Stimulated activated CD8-positive, alpha-beta memory T cell treated with anti-CD3 and anti-CD28 coated beads, Interleukin-12 subunit alpha, Interleukin-12 subunit beta, amount 100 ng/mL, for 24 hours (primary cell): ENCODE results near the gene PCNX4.
"Not testable (repeated sequence)": the region's sequence is repeated elsewhere in the genome, so short reads cannot be mapped to it uniquely, and the experiment has no call there.

ENCODE experiments used
- DNase-seq: peaks from one replicate; pipeline ENCODE4 v3.0.0-alpha.2; 2020; ENCODE audit errors: extremely low read depth

The PCNX4 gene

DNA sequence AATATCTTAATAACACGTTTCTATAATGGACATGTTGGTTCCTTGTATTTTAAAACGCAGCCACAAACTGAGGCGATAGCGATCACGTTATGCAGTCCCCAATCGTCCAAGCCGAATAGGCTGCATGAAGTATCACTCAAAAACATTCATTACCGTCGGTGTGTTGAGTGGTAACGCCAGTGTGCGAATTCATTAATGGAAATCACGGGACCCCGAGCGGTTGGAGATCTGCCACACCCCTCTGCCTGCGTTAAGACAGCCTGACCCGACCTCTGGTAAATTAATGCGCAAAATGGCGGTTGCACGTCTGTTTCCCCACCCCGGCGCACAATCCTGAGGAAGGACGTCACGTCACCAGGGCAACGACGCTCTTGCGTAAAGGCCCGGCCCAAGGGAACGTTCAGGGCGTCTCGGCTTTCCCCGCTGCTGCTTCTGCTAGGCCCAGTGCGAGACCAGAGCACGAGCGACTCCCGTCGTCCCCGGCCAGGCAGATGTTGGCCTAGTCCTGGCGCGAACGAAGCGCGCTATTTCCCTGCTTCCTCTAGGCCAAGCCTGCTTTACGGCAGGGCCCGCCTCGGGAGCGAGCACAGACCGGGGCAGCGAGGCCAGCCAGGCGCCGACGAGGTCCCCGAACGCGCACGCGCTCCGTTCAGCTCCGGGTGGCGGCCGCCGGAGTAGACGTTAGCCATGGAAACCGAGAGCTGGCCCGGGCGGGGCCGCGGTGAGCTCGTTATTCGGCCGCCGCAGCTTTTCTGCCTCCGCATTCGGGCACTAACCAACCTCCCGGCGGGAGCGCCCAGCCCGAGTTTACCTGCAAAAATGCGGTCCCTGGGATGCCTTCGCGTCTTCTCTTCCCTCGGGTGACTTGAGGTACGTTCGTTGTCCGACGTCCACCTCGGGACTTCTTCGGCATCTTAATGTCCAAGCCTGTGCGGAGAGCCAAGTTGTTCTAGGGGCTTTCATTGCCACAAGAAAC, at the start of gene PCNX4:
PCNX4 (plus strand) TSS at position 374 of the 976 bp plus-strand sequence. CDS start 15,716 bp downstream, outside the sequence.
- peak; percentile 82 for DNase-seq

DNA sequence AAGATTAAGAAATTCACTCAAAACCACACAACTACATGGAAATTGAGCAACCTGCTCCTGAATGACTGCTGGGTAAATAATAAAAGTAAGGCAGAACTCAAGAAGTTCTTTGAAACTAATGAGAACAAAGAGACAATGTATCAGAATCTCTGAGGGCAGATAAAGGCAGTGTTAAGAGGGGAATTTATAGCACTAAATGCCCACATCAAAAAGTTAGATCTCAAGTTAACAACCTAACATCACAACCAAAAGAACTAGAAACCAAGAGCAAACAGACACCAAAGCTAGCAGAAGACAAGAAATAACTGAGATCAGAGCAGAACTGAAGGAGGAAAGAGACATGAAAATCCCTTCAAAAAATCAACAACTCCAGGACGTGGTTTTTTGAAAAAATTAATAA, 43.7 kb upstream of the PCNX4 start:
- not testable (repeated sequence) for DNase-seq

DNA sequence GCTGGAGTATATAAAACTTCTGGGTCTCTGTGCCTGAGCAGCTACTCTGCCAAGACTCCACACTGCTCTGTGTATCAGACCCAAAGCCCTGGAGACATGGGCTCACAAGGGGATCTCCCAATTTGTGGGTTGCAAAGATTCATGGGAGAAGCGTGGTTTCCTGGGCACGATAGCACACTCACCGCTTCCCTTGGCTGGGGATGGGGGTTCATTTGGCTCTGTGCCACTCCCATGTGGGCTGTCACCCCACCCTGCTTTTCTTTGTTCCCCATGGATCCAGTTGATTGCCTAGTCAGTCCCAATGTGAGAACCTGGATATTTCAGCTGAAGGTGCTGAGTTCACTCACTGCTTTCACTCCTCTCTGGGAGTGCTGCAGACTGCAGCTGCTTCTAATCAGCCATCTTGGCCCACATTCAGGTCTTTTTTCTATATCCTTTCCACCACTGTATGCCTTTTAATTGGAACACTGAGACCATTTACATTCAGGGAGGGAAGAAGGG, 40.0 kb upstream of the PCNX4 start:
- no peak for DNase-seq

DNA sequence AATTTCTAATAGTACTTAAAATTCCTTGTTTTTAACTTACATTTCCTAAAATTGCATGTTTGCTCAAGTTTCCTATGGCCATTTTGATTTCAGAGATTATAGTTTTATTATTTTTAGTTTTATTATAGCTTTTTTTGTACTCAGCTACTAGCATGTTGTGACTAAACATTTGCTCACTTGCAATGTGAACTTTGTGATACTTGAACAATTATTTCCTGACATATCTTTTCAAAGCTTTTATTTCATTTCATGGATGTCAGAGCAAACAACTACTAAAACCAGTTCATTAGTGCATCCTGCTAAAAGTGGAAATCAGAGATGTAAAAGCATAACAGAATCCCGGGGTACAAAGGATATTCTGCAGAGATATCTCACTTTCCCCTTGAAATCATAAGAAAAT, 33.6 kb upstream of the PCNX4 start:
- no peak for DNase-seq

DNA sequence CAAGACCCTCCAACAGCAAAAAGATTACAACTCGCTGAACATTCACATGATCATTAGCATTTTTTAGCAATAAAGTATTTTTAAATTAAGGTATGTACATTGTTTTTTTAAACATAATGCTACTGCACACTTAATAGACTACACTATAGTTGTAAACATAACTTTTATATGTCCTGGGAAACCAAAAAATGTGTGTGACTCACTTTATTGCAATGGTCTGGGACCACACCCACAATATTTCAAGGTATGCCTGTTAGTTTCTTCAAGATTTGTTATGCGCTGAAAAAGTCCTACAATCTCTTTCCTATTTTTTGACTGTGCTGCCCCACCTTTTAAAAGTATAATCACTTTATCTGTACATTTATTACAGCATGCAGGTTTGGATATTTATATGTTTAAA, 30.4 kb upstream of the PCNX4 start:
- DNase-seq = no peak

DNA sequence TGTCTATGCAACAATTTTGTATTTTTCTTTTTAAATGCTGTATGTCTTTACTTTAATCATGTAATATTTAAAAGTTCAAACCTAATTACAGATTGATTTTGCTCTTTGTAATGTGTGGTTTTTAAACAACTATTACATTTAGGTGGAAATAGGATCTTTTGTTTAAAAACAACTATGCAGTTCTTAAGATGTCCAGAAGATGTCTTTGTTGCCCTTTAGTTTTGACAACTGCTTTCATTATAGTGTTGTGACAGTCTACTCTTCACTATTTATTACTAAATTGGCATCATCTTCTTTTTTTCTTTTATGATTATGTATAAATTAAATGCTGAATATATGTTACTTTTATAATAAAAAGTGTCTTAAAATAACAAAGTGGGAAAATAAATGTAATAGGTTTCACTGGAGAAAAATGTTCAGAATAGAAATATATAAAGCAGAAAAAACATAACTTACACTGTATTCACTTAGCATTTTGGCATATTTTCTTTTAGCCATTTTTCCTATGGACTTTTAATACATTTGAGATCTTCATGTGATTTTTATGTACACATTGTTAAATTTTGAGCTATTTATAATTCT, 27.1 kb upstream of the PCNX4 start:
- DNase-seq = no peak

DNA sequence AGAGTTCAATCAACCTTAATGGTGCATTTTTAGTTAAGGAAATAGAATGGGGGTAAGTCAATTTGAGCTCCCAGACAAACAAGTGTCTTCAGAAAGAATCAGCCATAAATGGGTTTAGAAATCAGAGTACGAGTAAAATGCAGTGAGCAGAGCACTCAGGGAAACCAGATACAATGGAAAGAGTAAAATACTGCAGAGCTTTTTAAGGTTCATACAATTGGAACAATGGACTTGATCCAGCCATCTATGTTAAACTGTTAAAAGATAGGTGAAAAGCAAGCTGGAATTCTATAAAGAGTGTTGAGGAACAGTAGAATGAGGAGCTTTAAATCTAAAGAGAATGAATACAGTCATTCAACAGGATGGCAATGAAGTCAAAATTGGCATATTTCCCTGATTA, 23.8 kb upstream of the PCNX4 start:
- DNase-seq = no peak

DNA sequence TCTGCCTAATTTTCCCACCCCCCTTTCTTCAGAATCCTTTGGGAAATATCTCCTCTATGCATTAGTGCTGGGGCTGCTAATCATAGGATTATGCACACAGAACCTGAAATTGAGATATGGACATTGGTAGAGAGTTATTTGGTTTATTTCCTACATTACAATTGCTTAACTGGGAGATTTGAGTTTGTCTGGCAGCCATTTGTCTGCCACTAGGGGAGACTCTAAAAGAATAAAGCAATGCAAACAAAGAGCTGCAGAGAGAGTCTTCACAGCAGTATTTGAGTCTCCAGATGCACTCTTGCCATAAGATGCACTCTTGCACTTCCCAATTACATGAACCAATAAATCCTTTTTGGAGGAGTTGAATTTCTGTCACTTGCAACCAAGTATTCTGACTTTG, 12.0 kb upstream of the PCNX4 start:
- DNase-seq = no peak

DNA sequence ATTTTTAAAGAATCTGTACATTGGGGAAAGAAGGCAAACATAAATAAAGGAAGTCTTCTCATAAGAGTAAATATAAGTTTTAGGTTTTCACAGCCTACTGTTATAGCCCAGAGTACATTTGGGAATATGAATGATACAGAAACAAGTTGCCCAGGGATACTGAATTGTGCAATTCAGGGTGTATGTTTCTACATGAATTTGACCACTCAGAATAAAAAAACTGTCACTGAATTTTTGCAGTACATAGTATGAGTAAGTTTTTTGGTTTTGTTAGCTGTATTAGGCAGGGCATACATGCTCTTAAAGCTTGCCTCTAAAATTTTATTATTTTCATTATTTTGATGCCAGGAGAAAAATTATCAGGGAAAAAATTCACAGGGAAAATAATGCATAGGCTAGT, 6.6 kb upstream of the PCNX4 start:
- DNase-seq = no peak

DNA sequence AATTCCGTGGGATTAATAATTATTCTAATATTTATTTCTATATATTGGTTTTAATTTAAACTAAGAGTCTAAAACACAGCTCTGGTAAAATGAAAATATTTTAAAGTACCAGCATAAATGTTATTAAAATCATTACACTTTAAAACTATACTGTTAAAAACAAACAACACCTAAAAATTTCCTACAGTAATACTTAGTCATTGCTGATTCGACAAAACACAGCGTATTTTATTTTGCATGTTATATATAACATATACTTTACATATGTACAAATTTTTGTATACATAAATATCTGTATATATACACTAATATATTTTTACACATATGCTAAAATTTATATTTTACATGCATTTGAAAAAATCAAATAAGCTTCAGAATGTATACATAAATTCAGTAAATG, 6.0 kb upstream of the PCNX4 start:
- no peak for DNase-seq

DNA sequence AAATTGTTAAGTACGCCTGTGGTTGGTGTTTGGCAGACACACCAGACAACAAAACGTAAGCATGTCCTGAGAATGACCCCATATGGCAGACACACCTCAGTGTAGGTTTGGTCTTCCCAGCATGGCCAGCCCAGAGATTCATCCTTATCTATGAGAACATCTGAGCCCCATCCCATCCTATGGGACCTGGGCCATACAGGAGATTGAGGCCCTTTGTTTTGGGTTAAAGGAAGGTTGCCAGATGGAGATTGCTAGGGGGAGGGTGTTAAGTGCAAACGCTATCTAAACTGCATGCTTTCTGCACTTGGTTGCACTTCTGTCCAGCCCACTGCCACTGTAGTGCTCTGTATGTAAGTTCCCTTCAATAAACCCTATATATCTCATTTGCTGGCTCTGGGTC, 4.1 kb upstream of the PCNX4 start:
- DNase-seq = no peak

DNA sequence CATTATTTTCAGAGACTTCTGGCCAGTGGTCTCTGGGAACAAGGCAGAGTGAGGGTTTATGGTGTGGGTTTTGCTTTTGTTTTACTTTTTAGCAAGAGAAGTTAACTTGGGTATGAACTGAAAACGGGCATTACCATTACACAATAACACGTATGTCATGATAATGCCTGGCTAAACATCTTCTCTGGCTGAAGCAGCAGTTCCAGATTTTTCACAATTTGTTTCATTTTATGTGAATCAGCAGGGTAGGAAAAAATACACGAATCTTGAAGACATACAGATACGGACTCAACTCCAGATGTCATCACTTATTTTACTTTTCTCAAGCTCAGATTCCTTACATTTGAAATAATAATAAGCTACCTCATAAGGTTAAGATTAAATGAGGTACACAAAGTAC, 2.5 kb upstream of the PCNX4 start:
- no peak for DNase-seq

DNA sequence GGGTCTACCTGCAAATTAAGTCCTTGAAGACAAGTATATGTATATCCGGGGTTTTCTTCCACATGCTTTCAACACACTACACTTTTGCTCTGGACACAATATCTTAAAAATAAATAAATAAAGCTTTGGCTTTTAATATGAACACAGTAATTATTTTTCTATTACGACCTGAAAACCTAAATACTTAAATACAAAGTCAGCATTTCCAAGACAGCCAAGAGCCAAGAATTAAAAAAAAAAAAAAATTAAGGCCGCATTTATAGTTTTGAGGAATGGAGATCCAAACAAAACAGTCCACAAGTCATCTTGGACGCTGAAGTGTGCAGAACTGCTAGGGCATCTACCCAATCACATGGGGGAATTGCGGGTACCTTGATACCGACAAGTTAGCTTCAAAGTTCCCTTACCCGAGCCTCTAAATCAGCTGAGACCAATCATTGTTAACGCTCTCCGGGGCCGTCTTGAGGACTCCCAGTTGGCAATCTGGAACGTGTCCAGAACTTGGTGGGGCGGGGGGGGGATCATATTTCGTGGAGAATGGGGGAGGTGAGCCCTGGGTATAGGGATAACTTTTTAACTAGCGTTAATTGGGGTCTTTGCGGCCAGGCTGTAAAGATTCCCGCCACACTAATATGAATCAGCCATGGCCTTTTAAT, 731 bp upstream of the PCNX4 start:
- DNase-seq = no peak

DNA sequence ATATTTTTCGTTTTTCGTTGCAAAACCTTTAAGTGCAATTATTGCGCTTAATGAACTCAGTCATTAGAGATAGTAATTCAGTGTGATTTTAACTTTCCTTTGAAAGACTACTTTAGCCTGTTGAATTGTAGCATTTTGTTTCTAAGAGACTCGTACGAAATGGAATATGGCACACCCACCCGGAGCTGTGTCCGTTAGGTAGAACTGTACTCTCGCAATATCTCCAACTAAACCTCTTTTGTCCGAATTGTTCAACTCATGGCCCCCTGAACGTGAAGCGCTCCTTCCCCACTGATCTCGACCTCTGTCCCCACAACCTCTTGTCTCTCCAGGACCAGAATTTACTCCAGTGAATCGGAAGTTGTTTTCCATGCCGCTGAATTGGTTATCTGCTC, 800 bp downstream of the PCNX4 start:
- no peak for DNase-seq

DNA sequence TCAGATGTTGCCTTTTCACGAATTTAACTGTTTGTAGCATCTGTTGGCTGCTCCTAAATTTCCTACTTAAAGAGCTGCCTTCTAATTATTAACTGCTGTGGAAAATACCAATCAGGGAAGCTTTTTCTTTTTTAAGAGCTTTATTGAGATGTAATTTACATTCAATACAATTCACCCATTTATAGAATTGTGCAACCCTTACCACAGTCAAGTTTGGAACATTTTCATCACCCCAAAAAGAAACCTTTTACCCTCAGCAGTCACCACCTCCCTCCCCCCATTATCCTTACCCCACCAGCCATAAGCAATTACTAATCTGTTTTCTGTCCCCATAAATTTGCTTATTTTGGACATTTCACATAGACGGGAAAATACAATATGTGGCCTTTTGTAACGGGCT, 1.4 kb downstream of the PCNX4 start:
- DNase-seq = no peak

DNA sequence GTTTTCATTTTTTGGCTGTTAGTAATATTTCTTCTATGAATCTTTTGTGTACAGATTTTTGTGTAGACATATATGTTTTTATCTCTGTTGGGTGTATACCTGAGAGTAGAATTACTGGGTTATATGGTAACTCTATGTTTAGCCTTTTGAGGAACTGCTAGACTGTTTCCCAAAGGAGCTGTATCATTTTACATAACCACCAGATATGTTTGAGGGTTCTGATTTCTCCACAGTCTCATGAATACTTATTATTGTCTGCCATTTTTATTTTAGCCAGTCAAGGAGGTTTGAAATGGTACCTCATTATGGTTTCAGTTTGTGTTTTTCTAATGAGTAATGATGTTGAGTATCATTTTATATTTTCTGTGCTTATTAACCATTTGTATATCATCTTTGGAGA, 1.9 kb downstream of the PCNX4 start:
- DNase-seq = no peak

DNA sequence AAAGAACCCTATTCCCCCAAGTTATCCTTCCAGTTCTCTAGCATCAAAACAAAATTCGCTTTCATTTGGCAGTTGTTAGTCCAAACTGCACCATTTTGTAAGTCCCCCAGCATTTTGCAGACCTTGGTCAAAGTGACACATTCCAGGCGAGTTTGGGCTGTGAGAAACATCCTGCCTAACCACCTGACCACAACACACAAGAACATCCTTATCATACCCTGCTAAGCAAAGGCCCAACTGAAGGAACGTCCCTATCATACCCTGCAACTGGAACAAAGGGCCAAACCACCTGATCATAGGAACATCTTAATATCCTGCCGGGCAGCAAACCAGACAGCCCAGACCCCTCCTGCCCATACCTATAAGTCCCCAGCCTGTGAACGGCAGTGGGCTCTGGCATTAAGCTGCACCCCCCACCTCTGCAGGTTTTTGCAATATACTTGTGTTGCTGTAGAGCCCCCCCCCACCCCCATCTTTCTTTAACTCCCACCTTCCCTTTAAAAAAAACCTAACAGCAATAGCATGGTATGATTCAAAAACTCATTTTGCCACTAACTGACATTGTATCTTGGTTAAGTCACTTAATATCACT, 2.7 kb downstream of the PCNX4 start:
- no peak for DNase-seq

DNA sequence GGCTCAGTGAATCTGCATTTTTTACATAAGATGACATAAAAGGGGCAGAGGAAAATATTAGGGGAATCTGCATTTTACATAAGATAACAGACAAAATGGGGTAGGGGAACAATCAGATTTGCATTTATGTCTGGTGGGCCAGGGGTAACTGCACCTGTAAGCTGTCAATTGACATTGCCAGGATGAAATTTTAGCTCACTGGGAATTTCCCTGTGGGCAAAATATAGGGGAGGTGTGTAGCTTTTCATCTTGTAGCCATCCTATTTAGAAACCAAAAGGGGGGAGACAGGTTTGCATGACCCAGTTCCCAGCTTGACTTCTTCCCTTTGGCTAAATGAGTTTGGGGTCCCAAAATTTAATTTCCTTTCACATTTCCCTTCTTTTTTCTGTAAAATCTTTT, 3.5 kb downstream of the PCNX4 start:
- no peak for DNase-seq

DNA sequence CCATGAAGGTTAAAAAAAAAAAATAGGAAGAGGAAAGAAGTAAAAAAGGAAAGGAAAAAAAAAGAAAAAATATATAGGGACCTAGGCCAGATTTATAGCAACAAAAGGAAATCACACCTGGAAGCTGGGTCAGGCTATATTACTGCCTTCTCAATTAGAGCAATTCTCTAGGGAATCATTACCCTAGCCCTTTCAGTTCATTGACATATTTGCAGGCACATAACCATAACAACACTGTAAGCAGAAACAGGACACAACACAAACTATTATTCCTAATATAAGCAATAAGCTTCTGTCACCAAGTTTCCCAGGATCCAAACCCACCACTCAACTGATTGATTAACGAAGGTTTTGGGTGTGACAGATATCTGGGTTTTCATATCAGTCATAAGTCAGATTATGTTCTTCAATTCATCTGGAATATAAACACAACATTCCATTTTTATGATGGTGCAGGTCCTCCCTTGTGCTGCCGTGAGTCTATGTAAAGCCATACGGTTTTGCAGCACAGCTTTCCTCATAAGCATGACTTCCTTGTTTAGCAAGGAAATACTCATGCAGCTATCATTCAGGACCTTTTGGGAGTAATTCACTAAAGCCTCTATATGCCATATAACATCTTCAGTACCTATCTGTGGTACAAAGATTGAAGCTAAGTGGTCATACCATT, 4.2 kb downstream of the PCNX4 start:
- DNase-seq = no peak

DNA sequence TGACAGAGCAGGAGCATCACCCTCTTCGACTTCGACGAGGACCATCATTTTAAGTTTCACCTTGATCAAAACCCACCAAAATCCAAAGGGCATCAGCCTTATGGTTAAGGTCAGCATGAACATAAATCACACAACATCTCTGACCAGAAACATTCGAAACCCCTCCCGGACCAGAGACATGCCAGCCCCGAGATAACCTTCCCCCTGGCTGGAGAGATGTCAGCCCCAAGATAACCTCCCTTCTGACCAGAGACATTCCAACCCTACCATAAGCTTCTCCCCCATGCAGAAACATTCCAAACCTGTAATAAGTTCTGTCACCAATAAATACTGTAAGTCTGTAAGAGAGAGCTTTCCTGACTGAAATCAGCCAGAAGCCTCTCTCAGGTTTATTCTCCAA, 6.3 kb downstream of the PCNX4 start:
- DNase-seq = no peak

DNA sequence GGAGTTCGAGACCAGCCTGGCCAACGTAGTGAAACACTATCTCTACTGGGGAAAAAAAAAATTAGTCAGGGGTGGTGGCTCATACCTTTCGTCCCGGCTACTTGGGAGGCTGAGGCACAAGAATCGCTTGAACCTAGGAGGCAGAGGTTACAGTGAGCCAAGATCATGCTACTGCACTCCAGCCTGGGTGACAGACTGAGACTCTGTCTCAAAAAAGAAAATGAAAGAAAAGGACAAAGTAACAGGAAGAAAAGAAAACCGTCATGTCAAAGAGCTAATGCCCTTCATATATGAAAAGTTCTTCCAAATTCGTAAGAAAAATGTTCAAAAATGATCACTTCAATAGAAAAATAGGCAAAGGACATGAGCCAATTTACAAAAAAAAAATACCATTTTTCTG, 8.1 kb downstream of the PCNX4 start:
- DNase-seq = not testable (repeated sequence)

DNA sequence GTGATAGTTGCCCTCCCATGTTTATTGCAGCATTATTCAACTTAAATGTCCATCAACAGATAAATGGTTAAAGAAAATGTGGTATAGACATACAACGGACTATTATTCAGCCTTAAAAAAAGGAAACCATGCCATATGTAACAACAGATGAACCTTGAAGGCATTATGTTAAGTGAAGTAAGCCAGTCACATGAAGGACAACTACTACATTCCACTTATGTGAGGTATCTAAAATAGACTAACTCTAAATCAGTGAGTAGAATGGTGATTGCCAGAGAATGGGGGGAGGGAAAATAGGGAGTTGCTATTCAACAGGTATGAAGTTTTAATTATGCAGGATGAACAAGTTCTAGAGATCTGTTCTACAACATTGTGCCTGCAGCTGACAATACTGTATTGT, 10.1 kb downstream of the PCNX4 start:
- DNase-seq = no peak
